ENCODE measurements around the gene TBCK.

DNA sequence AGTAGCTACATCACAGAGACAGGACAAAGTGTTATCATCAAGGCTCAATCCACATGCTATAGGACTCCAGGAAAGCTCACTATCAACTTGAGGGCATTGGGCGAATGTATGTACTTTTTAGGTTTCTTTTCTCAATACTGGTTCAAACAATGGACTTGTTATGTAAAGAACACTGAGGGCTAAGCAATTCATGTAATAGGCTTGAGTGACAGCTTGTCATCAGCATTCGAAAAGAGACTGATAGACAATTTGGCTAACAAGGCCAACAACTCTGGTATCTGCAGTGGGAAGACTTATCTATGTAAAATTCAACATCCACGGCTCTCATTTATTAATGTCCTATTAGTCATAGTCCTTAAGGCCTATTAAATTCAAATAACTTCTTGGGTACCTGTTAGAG lies 279.7 kb downstream of the TBCK start:
- TF ChIP-seq POLR2AphosphoS5 (IDR thresholded peaks at IDR 0.05) (no peak), POLR2A (IDR thresholded peaks at IDR 0.05) (no peak)
- TF ChIP-seq, protein P1, sequence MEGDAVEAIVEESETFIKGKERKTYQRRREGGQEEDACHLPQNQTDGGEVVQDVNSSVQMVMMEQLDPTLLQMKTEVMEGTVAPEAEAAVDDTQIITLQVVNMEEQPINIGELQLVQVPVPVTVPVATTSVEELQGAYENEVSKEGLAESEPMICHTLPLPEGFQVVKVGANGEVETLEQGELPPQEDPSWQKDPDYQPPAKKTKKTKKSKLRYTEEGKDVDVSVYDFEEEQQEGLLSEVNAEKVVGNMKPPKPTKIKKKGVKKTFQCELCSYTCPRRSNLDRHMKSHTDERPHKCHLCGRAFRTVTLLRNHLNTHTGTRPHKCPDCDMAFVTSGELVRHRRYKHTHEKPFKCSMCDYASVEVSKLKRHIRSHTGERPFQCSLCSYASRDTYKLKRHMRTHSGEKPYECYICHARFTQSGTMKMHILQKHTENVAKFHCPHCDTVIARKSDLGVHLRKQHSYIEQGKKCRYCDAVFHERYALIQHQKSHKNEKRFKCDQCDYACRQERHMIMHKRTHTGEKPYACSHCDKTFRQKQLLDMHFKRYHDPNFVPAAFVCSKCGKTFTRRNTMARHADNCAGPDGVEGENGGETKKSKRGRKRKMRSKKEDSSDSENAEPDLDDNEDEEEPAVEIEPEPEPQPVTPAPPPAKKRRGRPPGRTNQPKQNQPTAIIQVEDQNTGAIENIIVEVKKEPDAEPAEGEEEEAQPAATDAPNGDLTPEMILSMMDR (IDR thresholded peaks at IDR 0.05 in 8 of 11, conservative IDR thresholded peaks at IDR 0.05 in 3 of 11): no peak

Measured in spleen (tissue), 7 donors.